ENCODE results near the gene IFI30.

The IFI30 gene

GRCh38 chr19:18173572-18174288 is at the start of gene IFI30:
Gene IFI30 (plus strand): TSS chr19:18173813. CDS start chr19:18173842, 29 bp downstream.
- TF ChIP-seq CTCF (IDR thresholded peaks at IDR 0.05; ENCODE audit: low read depth, low read length, missing control alignments), result no peak
- no peak for DNase-seq (ENCODE audit: low read depth)
- in situ Hi-C loops (cut with HindIII; ENCODE audit: low sequenced_read_pairs), result no loop called here
- H3K4me3 ChIP-seq (ENCODE audit: low read depth, low read length), result peak within 1 kb of the TSS; percentile 47

GRCh38 chr19:18123819-18124218 is 49.8 kb upstream of the IFI30 start:
- in situ Hi-C loops (cut with HindIII; ENCODE audit: low sequenced_read_pairs), result no loop called here
- DNase-seq (ENCODE audit: low read depth), result no peak
- no peak overlapping the region for H3K4me3 ChIP-seq (ENCODE audit: low read depth, low read length)
- no peak for TF ChIP-seq CTCF (IDR thresholded peaks at IDR 0.05; ENCODE audit: low read depth, low read length, missing control alignments)

GRCh38 chr19:18126097-18126496 is 47.5 kb upstream of the IFI30 start:
- H3K4me3 ChIP-seq (ENCODE audit: low read depth, low read length), result no peak overlapping the region
- TF ChIP-seq CTCF (IDR thresholded peaks at IDR 0.05; ENCODE audit: low read depth, low read length, missing control alignments), result no peak
- DNase-seq (ENCODE audit: low read depth), result no peak
- in situ Hi-C loops (cut with HindIII; ENCODE audit: low sequenced_read_pairs), result no loop called here

GRCh38 chr19:18128044-18128443 is 45.6 kb upstream of the IFI30 start:
- DNase-seq (ENCODE audit: low read depth), result no peak
- in situ Hi-C loops (cut with HindIII; ENCODE audit: low sequenced_read_pairs), result no loop called here
- no peak for TF ChIP-seq CTCF (IDR thresholded peaks at IDR 0.05; ENCODE audit: low read depth, low read length, missing control alignments)
- no peak overlapping the region for H3K4me3 ChIP-seq (ENCODE audit: low read depth, low read length)

- in situ Hi-C loops (cut with HindIII; ENCODE audit: low sequenced_read_pairs), result no loop called here
These were observed 44.8 kb upstream of the IFI30 start for GRCh38 chr19:18128805-18129204.

GRCh38 chr19:18130523-18131242 is 42.9 kb upstream of the IFI30 start:
- in situ Hi-C loops (cut with HindIII; ENCODE audit: low sequenced_read_pairs), result no loop called here
- DNase-seq (ENCODE audit: low read depth), result no peak
- no peak for TF ChIP-seq CTCF (IDR thresholded peaks at IDR 0.05; ENCODE audit: low read depth, low read length, missing control alignments)
- no peak overlapping the region for H3K4me3 ChIP-seq (ENCODE audit: low read depth, low read length)

More at GRCh38 chr19:18128805-18129204, 44.8 kb upstream of the IFI30 start:
- no peak overlapping the region for H3K4me3 ChIP-seq (ENCODE audit: low read depth, low read length)
- no peak for DNase-seq (ENCODE audit: low read depth)
- TF ChIP-seq CTCF (IDR thresholded peaks at IDR 0.05; ENCODE audit: low read depth, low read length, missing control alignments), result no peak

All from astrocyte of the cerebellum (primary cell).